HCT116 (cell line): ENCODE measurements around the gene TENT5A. TPM values are rescaled to one million over a fixed set of nuclear protein-coding genes. Genes with fewer than 3 reads are reported as not detected.

Experiments used
- ATAC-seq: fragments of 200-7000 bp; cut with Tn5 transposase; 2 replicates; pipeline ENCODE4 v1.9.1; 2020; ENCODE audit warnings: mild to moderate bottlenecking, moderate library complexity
- BruUV-seq: library from RNA; stranded (reverse); fragments of 400-500 nt; replicated peaks from 2 replicates; lab custom pipeline; 2021; lab: Mats Ljungman, UMichigan
- CTCF ChIA-PET: fragments of 300-600 bp; sonication (Branson Sonifier 250); formaldehyde crosslinking; loops from one replicate; lab custom pipeline; 2021; ENCODE audit warnings: antibody characterized with exemption; lab: Charles Lee
- POLR2A ChIA-PET: fragments of 300-600, 350-600 bp; sonication (Branson Sonifier 250); formaldehyde crosslinking; loops from one replicate; lab custom pipeline; 2021; ENCODE audit warnings: antibody characterized with exemption; lab: Charles Lee
- RAD21 ChIA-PET, 2 experiments: fragments of 300-600 bp; sonication (Branson Sonifier 250); formaldehyde crosslinking; loops; one replicate each; lab custom pipeline; 2023; ENCODE audit warnings: low total read pairs in 2 of 2; ENCODE audit not compliant: uncharacterized antibody in 2 of 2, unreplicated experiment in 2 of 2, low non-redundant PET in 1 of 2; lab: Charles Lee
- DNase-seq: peaks from one replicate; pipeline ENCODE4 v3.0.0-alpha.2; 2010; ENCODE audit warnings: low read depth, low spot score
- H2AFZ ChIP-seq: fragments of 200-600 bp; shearing (Covaris generic), sonication (generic); 2 replicates; pipeline ENCODE4 v1.6.1; 2017; ENCODE audit warnings: low read depth, mixed run types, mixed read lengths, antibody characterized with exemption, low read length; ENCODE audit not compliant: poor library complexity, severe bottlenecking
- H3K27ac ChIP-seq: 2 replicates; pipeline ENCODE4 v1.5.1; 2012; ENCODE audit warnings: low read depth, low read length
- H3K27me3 ChIP-seq: fragments of 200-600 bp; sonication (generic); 2 replicates; pipeline ENCODE4 v1.6.1; 2016; ENCODE audit warnings: mixed run types, low read length, mixed read lengths; ENCODE audit not compliant: insufficient read depth
- H3K36me3 ChIP-seq, 2 experiments: fragments of 200-500 bp in 1 of 2; fragments of 200-600 bp in 1 of 2; sonication (Bioruptor generic) in 1 of 2; sonication (generic) in 1 of 2; 2 replicates each; pipeline versions ENCODE4 v1.5.1 to v1.6.1; 2014 to 2016; ENCODE audit warnings: low read length in 2 of 2, inconsistent platforms in 1 of 2, mixed read lengths in 1 of 2, mixed run types in 1 of 2; ENCODE audit not compliant: insufficient read depth in 2 of 2, control insufficient read depth in 1 of 2
- H3K4me1 ChIP-seq, 2 experiments: fragments of 200-600 bp in 1 of 2; sonication (generic) in 1 of 2; 2 replicates each; pipeline versions ENCODE4 v1.5.1 to v1.6.1; 2012 to 2017; ENCODE audit warnings: low read length in 2 of 2, inconsistent platforms in 1 of 2, mild to moderate bottlenecking in 1 of 2, mixed read lengths in 1 of 2, mixed run types in 1 of 2, moderate library complexity in 1 of 2; ENCODE audit not compliant: insufficient read depth in 2 of 2, control insufficient read depth in 1 of 2
- H3K4me2 ChIP-seq: fragments of 200-600 bp; sonication (generic); 2 replicates; pipeline ENCODE4 v1.6.1; 2017; ENCODE audit warnings: mixed run types, low read length, mixed read lengths
- H3K4me3 ChIP-seq, 2 experiments: fragments of 200-600 bp in 1 of 2; sonication (generic) in 1 of 2; replicated peaks in 1 of 2; 2 replicates each; pipeline ENCODE4 v1.5.1; 2011 to 2016; ENCODE audit warnings: low read length in 2 of 2, control low read depth in 1 of 2, low read depth in 1 of 2, mild to moderate bottlenecking in 1 of 2, mixed read lengths in 1 of 2, mixed run types in 1 of 2
- H3K79me2 ChIP-seq: fragments of 200-600 bp; sonication (generic); 2 replicates; pipeline ENCODE4 v1.6.1; 2017; ENCODE audit warnings: mild to moderate bottlenecking, mixed run types, low read length, moderate library complexity, mixed read lengths; ENCODE audit not compliant: insufficient read depth
- H3K9ac ChIP-seq: fragments of 200-600 bp; sonication (generic); 2 replicates; pipeline ENCODE4 v1.6.1; 2016; ENCODE audit warnings: low read length, mixed read lengths
- H3K9me2 ChIP-seq: fragments of 200-600 bp; sonication (generic), shearing (Covaris generic); 2 replicates; pipeline ENCODE4 v1.6.1; 2017; ENCODE audit warnings: mixed run types, mild to moderate bottlenecking, moderate library complexity; ENCODE audit not compliant: insufficient read depth
- H3K9me3 ChIP-seq, 2 experiments: fragments of 200-500 bp in 1 of 2; fragments of 200-600 bp in 1 of 2; sonication (Bioruptor generic) in 1 of 2; sonication (generic) in 1 of 2; 2 replicates each; pipeline ENCODE4 v1.6.1; 2014 to 2017; ENCODE audit warnings: low read length in 2 of 2, mixed read lengths in 2 of 2, inconsistent platforms in 1 of 2, low read depth in 1 of 2, mild to moderate bottlenecking in 1 of 2, mixed run types in 1 of 2, moderate library complexity in 1 of 2; ENCODE audit not compliant: control insufficient read depth in 1 of 2, insufficient read depth in 1 of 2
- H4K20me1 ChIP-seq: fragments of 200-600 bp; sonication (generic), shearing (Covaris generic); 2 replicates; pipeline ENCODE4 v1.6.1; 2017; ENCODE audit warnings: mixed run types, mild to moderate bottlenecking, moderate library complexity; ENCODE audit not compliant: insufficient read depth
- CBX3 ChIP-seq: IDR thresholded peaks from 2 replicates; pipeline ENCODE4 v1.6.1; 2012; ENCODE audit warnings: low read depth
- CEBPB ChIP-seq: IDR thresholded peaks from 2 replicates; pipeline ENCODE4 v1.6.1; 2012; ENCODE audit warnings: low read depth
- ELF1 ChIP-seq: IDR thresholded peaks from 2 replicates; pipeline ENCODE4 v1.6.1; 2012; ENCODE audit warnings: low read depth, borderline replicate concordance
- EZH2 ChIP-seq: fragments of 200-600 bp; sonication (generic); IDR thresholded peaks from 2 replicates; pipeline ENCODE4 v1.6.1; 2017; ENCODE audit warnings: antibody characterized with exemption, mixed run types
- FOSL1 ChIP-seq: IDR thresholded peaks from 2 replicates; pipeline ENCODE4 v1.6.1; 2012; ENCODE audit warnings: low read depth
- JUND ChIP-seq: IDR thresholded peaks from 2 replicates; pipeline ENCODE4 v1.6.1; 2012
- SIN3A ChIP-seq: IDR thresholded peaks from 2 replicates; pipeline ENCODE4 v1.6.1; 2012; ENCODE audit warnings: low read depth
- SRF ChIP-seq: IDR thresholded peaks from 2 replicates; pipeline ENCODE4 v1.6.1; 2012; ENCODE audit warnings: low read depth
- ZFX ChIP-seq: fragments of 450-650 bp; IDR thresholded peaks from 2 replicates; pipeline ENCODE4 v1.6.1; 2017
- ZNF274 ChIP-seq: fragments of 200-500 bp; sonication (Bioruptor generic); IDR thresholded peaks from 2 replicates; pipeline ENCODE4 v1.6.1; 2014; ENCODE audit warnings: mild to moderate bottlenecking, low read depth, low read length, inconsistent platforms
- intact Hi-C: fragments of 100-400 bp; cut with micrococcal nuclease; formaldehyde crosslinking; loops from 2 replicates; pipeline ENCODE4 v1.10.0; 2022
- total RNA-seq: library from RNA; stranded (reverse); gene quantifications from one replicate; pipeline ENCODE4 v1.2.1, GENCODE V29; 2021; ENCODE audit not compliant: unreplicated experiment
- TF ChIP-seq, protein P1 (sequence below), 3 experiments: fragments of 200-600 bp in 1 of 3; sonication (generic) in 1 of 3; IDR thresholded peaks in 2 of 3; conservative IDR thresholded peaks in 1 of 3; 2 replicates each; pipeline ENCODE4 v1.5.1; 2012 to 2017; ENCODE audit warnings: low read depth in 2 of 3, low read length in 2 of 3, antibody characterized with exemption in 1 of 3, borderline replicate concordance in 1 of 3, control low read depth in 1 of 3, mild to moderate bottlenecking in 1 of 3, mixed read lengths in 1 of 3, mixed run types in 1 of 3, moderate library complexity in 1 of 3; ENCODE audit not compliant: insufficient read depth in 1 of 3
- TF ChIP-seq, protein P2 (sequence below): IDR thresholded peaks from 2 replicates; pipeline ENCODE4 v1.6.1; 2011; ENCODE audit warnings: mild to moderate bottlenecking, low read length, moderate library complexity; ENCODE audit not compliant: insufficient replicate concordance; ENCODE audit errors: extremely low read depth

The TENT5A gene
- total RNA-seq, 1 experiment from 2014 or later = 11.2 TPM

DNA sequence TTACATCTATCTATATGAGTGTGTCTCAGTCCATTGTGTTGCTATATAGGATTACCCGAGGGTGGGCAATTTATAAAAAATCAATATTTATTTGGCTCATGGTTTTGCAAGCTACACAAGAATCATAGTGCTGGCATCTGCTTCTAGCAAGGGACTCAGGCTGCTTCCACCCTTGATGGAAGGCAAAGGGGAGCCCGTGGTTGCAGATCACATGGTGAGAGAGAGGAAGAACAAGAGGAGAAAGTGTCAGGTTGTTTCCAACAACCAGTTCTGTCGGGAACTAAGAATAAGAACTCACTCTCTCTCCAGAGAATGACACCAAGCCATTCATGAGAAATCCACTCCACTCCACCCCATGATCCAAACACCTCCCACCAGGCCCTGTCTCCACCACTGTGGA is 48.2 kb upstream of the TENT5A start:
- POLR2A ChIA-PET = no interaction called here
- no peaks in the 10 kb centered on the region for H4K20me1 ChIP-seq
- no peaks in the 10 kb centered on the region for H3K36me3 ChIP-seq
- no peak overlapping the region for H2AFZ ChIP-seq
- RAD21 ChIA-PET = no interaction called here
- no peaks in the 10 kb centered on the region for H3K27me3 ChIP-seq
- no peak for ATAC-seq
- H3K4me2 ChIP-seq = no peak overlapping the region
- H3K79me2 ChIP-seq = no peaks in the 10 kb centered on the region
- CTCF ChIA-PET = no interaction called here
- TF ChIP-seq JUND = no peak
- no peak for TF ChIP-seq ELF1
- no peak for TF ChIP-seq SRF
- TF ChIP-seq CEBPB = no peak
- TF ChIP-seq SIN3A = no peak
- TF ChIP-seq ZFX = no peak
- TF ChIP-seq ZNF274 = no peak
- TF ChIP-seq FOSL1 = no peak
- no peak for TF ChIP-seq EZH2
- TF ChIP-seq, protein P1, sequence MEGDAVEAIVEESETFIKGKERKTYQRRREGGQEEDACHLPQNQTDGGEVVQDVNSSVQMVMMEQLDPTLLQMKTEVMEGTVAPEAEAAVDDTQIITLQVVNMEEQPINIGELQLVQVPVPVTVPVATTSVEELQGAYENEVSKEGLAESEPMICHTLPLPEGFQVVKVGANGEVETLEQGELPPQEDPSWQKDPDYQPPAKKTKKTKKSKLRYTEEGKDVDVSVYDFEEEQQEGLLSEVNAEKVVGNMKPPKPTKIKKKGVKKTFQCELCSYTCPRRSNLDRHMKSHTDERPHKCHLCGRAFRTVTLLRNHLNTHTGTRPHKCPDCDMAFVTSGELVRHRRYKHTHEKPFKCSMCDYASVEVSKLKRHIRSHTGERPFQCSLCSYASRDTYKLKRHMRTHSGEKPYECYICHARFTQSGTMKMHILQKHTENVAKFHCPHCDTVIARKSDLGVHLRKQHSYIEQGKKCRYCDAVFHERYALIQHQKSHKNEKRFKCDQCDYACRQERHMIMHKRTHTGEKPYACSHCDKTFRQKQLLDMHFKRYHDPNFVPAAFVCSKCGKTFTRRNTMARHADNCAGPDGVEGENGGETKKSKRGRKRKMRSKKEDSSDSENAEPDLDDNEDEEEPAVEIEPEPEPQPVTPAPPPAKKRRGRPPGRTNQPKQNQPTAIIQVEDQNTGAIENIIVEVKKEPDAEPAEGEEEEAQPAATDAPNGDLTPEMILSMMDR (IDR thresholded peaks at IDR 0.05 in 2 of 3, conservative IDR thresholded peaks at IDR 0.05 in 1 of 3; ENCODE audit: borderline replicate concordance in 1 of 3, insufficient read depth in 1 of 3, low read depth in 2 of 3, low read length in 2 of 3) = no peak
- TF ChIP-seq, protein P2, sequence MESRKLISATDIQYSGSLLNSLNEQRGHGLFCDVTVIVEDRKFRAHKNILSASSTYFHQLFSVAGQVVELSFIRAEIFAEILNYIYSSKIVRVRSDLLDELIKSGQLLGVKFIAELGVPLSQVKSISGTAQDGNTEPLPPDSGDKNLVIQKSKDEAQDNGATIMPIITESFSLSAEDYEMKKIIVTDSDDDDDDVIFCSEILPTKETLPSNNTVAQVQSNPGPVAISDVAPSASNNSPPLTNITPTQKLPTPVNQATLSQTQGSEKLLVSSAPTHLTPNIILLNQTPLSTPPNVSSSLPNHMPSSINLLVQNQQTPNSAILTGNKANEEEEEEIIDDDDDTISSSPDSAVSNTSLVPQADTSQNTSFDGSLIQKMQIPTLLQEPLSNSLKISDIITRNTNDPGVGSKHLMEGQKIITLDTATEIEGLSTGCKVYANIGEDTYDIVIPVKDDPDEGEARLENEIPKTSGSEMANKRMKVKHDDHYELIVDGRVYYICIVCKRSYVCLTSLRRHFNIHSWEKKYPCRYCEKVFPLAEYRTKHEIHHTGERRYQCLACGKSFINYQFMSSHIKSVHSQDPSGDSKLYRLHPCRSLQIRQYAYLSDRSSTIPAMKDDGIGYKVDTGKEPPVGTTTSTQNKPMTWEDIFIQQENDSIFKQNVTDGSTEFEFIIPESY = no peak
- no peak for TF ChIP-seq CBX3
- no peak overlapping the region for H3K9ac ChIP-seq
- no peaks in the 10 kb centered on the region for H3K4me1 ChIP-seq
- intact Hi-C loops = no loop called here
- BruUV-seq = no TSS peak
- H3K27ac ChIP-seq = no peak overlapping the region
- H3K9me3 ChIP-seq = no peaks in the 10 kb centered on the region
- H3K4me3 ChIP-seq = no peak overlapping the region
- H3K9me2 ChIP-seq = no peaks in the 10 kb centered on the region
- no peak for DNase-seq
